Skin epidermis (tissue), 12 donors: ENCODE data around the gene TOMM22.
"Not testable (repeated sequence)": the region's sequence is repeated elsewhere in the genome, so short reads cannot be mapped to it uniquely, and the experiment has no call there.

Experiments
- H3K27ac ChIP-seq, 21 experiments: fragments of 200-600 bp; sonication (generic) in 11 of 21; one replicate each; pipeline ENCODE4 v1.5.0; 2020; ENCODE audit warnings: mild to moderate bottlenecking in 3 of 21, inconsistent platforms in 2 of 21, moderate library complexity in 2 of 21
- H3K4me3 ChIP-seq, 7 experiments: fragments of 200-600 bp; sonication (generic) in 2 of 7; one replicate each; pipeline ENCODE4 v1.5.0; 2020; ENCODE audit warnings: inconsistent platforms in 2 of 7, mild to moderate bottlenecking in 2 of 7, moderate library complexity in 1 of 7

The TOMM22 gene

GRCh38 chr22:38681582-38682335 is at the start of gene TOMM22:
TOMM22 (plus strand) TSS chr22:38681957; CDS start chr22:38681979, 22 bp downstream.
- H3K4me3 ChIP-seq: peak within 1 kb of the TSS; percentile 59 to 97 (median 93)
- peak within 1 kb of the TSS; percentile 27 to 93 (median 82) for H3K27ac ChIP-seq

GRCh38 chr22:38632528-38632927 is 49.2 kb upstream of the TOMM22 start:
- Histone ChIP-seq H3K27ac (no peak overlapping the region), H3K4me3 (no peak overlapping the region)

- Histone ChIP-seq H3K4me3 (no peak overlapping the region), H3K27ac (no peak overlapping the region)
Observed at GRCh38 chr22:38638216-38638615, 43.5 kb upstream of the TOMM22 start.

- H3K4me3 ChIP-seq: no peak overlapping the region
Observed at GRCh38 chr22:38638728-38639127, 43.0 kb upstream of the TOMM22 start.

GRCh38 chr22:38641476-38642040 is 40.2 kb upstream of the TOMM22 start:
- Histone ChIP-seq H3K27ac (peak overlapping the region in 1 of 21 experiments; percentile 30), H3K4me3 (no peak overlapping the region)

More at GRCh38 chr22:38638728-38639127, 43.0 kb upstream of the TOMM22 start:
- H3K27ac ChIP-seq: no peak overlapping the region

DNA sequence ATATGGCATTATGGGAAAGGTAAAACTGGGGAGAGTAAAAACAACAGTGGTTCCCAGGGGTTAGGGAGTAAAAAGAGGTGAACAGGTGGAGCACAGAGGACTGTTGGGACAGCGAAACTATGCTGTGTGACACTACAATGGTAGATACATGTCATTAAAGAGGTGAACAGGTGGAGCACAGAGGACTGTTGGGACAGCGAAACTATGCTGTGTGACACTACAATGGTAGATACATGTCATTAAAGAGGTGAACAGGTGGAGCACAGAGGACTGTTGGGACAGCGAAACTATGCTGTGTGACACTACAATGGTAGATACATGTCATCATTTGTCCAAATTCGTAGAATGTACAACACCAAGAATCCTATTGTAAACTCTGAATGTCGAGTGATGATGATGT is 37.5 kb upstream of the TOMM22 start:
- H3K27ac ChIP-seq, H3K4me3 ChIP-seq: not testable (repeated sequence)

DNA sequence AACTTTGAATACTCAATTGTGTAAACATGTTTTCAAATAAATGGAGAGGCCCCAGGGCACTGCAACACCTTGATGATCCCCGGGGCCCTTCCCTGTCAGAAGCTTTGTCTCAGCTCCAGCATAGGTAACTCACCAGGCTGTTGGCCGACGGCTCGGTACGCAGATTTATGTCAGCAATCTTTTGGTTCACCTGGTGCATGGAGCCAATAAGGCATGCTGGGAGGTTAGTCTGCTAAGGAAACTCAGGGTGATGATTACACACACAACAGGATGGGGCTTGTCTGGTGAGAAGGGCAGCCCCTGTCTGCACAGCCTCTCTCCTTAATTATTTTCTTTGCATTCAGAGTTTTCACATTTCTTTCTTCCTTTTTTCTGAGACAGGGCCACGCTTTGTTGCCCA is 36.3 kb upstream of the TOMM22 start:
- Histone ChIP-seq H3K27ac (no peak overlapping the region), H3K4me3 (no peak overlapping the region)

DNA sequence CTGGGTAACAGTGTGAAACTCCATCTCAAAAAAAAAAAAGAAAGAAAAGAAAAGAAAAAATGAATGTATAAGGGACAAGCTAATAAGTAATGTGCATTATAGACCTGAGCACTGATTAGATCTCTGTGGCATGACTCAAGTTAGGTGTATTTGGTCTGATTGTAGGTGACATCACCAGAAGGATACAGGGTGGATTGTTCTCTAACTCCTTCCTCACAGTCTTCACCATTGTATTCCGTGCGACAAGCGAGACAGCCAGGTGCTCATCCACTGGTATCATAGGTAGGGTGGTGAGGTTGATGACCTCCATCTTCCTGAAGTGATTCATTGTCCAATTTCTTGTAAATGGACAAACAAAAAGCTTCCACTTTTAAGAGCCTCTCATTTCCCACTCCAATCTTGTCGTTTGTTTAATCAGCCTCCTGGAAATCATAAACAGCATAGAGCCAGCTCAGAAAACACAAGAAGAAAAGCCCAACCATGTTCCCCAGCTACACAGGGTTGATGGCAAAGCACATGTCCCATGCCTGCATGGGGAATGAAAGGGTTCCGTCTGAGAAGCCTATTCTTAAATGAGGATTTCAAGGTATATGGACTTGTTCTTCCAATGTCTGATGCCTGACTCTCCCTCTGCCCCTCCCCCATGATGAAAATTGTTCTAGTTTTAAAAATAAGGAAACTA is 31.8 kb upstream of the TOMM22 start:
- Histone ChIP-seq H3K4me3 (no peak overlapping the region), H3K27ac (peak overlapping the region in 1 of 21 experiments; percentile 5)

DNA sequence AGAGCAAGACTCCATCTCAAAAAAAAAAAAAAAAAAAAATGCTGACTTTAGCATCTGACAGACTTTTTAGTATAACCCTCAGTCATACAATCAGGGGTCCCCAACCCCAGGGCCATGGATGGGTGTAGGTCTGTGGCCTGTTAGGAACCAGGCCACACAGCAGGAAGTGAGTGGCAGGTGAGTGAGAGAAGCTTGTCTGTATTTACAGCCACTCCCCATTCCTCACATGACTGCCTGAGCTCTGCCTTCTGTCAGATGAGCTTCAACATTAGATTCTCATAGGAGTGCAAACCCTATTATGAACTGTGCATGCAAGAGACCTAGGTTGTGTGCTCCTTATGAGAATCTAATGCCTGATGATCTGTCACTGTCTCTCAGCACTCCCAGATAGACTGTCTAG is 28.9 kb upstream of the TOMM22 start:
- no peak overlapping the region for H3K4me3 ChIP-seq
- H3K27ac ChIP-seq: no peak overlapping the region

- Histone ChIP-seq H3K4me3 (no peak overlapping the region), H3K27ac (no peak overlapping the region)
Observed at GRCh38 chr22:38653741-38654140, 28.0 kb upstream of the TOMM22 start.

- Histone ChIP-seq H3K4me3 (peak overlapping the region; percentile 65 to 93 (median 90)), H3K27ac (peak overlapping the region in 20 of 21 experiments; percentile 73 to 100 (median 96))
Observed at GRCh38 chr22:38655519-38656255, 26.1 kb upstream of the TOMM22 start.

- Histone ChIP-seq H3K27ac (peak within 1 kb of the TSS; percentile 73 to 100 (median 96)), H3K4me3 (peak within 1 kb of the TSS; percentile 65 to 93 (median 90))
Observed at GRCh38 chr22:38656256-38657044, 25.3 kb upstream of the TOMM22 start, which contains the start of the genes CBY1 and FAM227A. CBY1 (plus strand) TSS chr22:38656638; CDS start chr22:38668055, 11,417 bp downstream. FAM227A (minus strand) TSS chr22:38656392; CDS start chr22:38650168, 6,224 bp downstream.

DNA sequence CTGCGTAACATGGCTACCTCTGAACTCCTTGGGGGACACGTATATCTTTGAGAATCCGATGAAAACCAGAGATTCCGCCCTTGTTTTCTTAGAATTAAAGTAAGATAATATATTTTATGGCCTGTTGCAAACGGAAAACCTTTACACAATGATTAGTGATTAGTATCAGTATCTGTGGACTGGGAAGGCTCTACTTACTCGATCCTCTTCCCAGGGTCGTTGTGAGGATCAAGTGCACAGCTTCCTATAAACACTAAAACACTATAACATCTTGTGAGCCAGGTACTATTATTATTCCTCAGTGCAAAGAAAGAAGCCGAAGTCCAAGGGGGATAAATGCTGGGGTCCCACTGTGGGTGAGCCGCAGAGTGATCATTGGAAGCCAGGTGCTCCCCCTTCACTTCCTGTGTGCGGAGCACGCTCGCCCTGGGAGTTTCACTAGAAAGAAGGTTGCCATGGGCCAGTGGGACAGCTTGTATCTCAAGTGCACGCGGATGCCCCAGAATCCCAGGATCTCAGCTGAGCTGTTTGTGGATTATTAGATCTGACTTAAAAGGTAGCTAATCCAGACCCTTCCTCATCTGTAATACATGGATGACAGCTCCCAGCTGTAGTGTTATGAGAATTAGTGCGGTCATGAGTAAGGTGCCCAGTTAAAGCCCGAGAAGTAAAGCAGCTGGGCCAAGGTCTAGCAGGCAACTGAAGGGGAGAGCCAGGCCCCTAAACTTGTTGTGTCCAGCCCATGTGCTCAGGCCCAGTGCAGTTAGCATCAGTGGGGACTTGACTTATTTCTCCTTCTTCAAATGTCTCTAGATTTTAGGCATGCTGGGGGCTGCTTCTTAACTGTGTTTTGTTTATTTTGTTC is 24.5 kb upstream of the TOMM22 start:
- peak overlapping the region in 19 of 21 experiments; percentile 73 to 100 (median 96) for H3K27ac ChIP-seq
- peak overlapping the region; percentile 65 to 93 (median 90) for H3K4me3 ChIP-seq

DNA sequence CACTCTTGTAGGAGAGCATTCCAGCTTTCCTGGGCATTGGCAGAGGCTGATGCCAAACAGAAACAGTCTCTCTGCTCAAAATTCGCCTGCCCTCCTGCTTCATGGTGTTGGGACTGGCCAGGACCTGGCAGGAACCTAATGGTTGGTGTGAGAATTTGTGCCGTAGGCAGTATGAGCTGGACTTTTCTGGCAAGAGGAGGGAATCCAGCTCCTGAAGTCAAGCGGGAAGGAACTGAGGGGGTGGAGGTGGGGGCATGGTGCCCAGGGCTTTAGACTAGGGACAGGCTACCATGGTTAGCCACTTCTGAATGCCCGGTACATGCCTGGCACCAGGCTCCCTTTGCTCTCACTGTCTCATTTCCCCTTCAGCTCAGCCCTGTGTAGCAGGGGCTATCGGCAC is 6.9 kb upstream of the TOMM22 start:
- Histone ChIP-seq H3K4me3 (no peak overlapping the region), H3K27ac (no peak overlapping the region)

DNA sequence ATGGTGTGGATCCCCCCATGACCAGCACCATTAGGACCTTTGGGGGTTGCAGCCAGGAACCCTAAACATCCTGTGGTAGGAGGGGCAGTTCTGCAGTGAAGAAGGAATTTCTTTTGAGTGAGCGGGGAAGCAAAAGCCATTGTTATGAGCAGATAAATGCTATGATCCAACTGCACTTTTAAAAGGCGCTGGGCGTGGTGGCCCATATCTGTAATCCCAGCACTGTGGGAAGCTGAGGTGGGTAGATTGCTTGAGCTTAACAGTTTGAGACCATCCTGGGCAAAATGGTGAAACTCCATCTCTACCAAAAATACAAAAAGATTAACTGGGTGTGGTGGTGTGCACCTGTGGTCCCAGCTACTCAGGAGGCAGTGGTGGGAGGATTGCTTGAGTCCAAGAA is 5.9 kb upstream of the TOMM22 start:
- no peak overlapping the region for H3K4me3 ChIP-seq

GRCh38 chr22:38684895-38685294 is 3.1 kb downstream of the TOMM22 start:
- no peak overlapping the region for H3K4me3 ChIP-seq

More for the DNA sequence above, 5.9 kb upstream of the TOMM22 start:
- H3K27ac ChIP-seq: no peak overlapping the region

DNA sequence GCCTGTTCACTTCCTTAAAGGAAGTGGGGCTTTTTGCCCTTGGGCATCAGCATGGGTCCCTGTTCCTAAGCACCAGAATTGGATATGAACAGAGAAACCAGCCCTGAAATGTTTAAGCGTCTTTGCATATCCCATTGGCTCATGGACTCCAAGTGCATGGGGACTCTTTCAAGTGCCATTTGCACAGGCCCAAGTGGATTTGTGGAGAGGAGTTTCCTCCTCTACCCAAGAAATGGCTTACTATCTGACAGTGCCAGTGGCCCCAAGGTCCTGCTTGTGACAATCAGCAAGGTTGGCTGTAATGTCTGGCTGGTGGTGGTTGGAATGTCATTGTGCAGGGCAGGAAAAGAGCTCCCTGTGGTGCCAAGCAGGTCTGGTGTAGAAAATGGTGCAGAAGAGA is 4.0 kb downstream of the TOMM22 start:
- Histone ChIP-seq H3K27ac (no peak overlapping the region), H3K4me3 (no peak overlapping the region)

More at GRCh38 chr22:38684895-38685294, 3.1 kb downstream of the TOMM22 start:
- H3K27ac ChIP-seq: no peak overlapping the region

DNA sequence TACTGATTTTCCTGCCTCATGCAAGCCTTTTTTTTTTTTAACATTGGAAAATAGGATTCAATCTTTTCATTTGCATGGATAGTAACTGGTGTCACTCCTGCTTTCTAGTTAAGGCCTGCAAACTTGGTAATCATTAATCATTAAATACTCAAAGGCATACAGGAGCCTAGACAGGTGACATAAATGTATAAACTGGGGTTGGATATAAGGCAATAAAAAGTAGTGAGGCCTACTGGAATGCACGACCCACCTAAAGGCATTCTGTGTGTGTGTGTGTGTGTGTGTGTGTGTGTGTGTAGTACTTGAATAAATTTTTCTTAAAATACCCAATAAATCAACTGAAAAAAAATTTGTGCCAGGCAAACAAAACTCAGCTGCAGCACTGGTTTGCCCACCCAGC is 7.9 kb downstream of the TOMM22 start:
- Histone ChIP-seq H3K27ac (no peak overlapping the region), H3K4me3 (no peak overlapping the region)
